Liver (tissue), 9 donors: ENCODE measurements around the gene CDH15. TPM values are rescaled to one million over a fixed set of nuclear protein-coding genes. Genes with fewer than 3 reads are reported as not detected.

Experiments used
- DNase-seq: peaks from one replicate; pipeline ENCODE4 v3.0.0-alpha.2; 2017; ENCODE audit warnings: low spot score
- H3K27ac ChIP-seq, 2 donors: one replicate each; pipeline ENCODE4 v1.7.0; 2013; ENCODE audit warnings: inconsistent platforms in 2 of 2, low read length in 2 of 2, control low read depth in 1 of 2, low read depth in 1 of 2, mild to moderate bottlenecking in 1 of 2
- H3K27me3 ChIP-seq, 4 donors: one replicate each; pipeline versions ENCODE4 v1.6.1 to v1.7.0; 2013; ENCODE audit warnings: low read length in 3 of 4, inconsistent platforms in 1 of 4, mild to moderate bottlenecking in 1 of 4, moderate library complexity in 1 of 4; ENCODE audit not compliant: control insufficient read depth in 4 of 4, insufficient read depth in 4 of 4
- H3K36me3 ChIP-seq, 4 donors: one replicate each; pipeline versions ENCODE4 v1.6.1 to v1.7.0; 2013; ENCODE audit warnings: low read length in 3 of 4, mild to moderate bottlenecking in 3 of 4, low read depth in 1 of 4, moderate library complexity in 1 of 4; ENCODE audit not compliant: control insufficient read depth in 4 of 4, insufficient read depth in 3 of 4
- H3K4me1 ChIP-seq, 4 donors: one replicate each; pipeline versions ENCODE4 v1.6.1 to v1.7.0; 2013; ENCODE audit warnings: low read length in 3 of 4, mild to moderate bottlenecking in 3 of 4, moderate library complexity in 1 of 4; ENCODE audit not compliant: control insufficient read depth in 4 of 4, insufficient read depth in 4 of 4
- H3K4me3 ChIP-seq, 3 donors: one replicate each; pipeline versions ENCODE4 v1.6.1 to v1.7.0; 2013; ENCODE audit warnings: low read length in 3 of 3, control low read depth in 1 of 3, low read depth in 1 of 3, mild to moderate bottlenecking in 1 of 3
- H3K9ac ChIP-seq, 2 donors: one replicate each; pipeline ENCODE4 v1.7.0; 2013; ENCODE audit warnings: low read length in 2 of 2, mild to moderate bottlenecking in 2 of 2, moderate library complexity in 2 of 2, control low read depth in 1 of 2, low read depth in 1 of 2
- H3K9me3 ChIP-seq, 4 donors: one replicate each; pipeline versions ENCODE4 v1.6.1 to v1.7.0; 2013; ENCODE audit warnings: low read length in 3 of 4; ENCODE audit not compliant: control insufficient read depth in 4 of 4
- EGR1 ChIP-seq, 2 donors: IDR thresholded peaks; 2 replicates each; pipeline ENCODE4 v1.6.1; 2016 to 2018; ENCODE audit warnings: antibody characterized with exemption in 2 of 2, low read depth in 2 of 2
- FOXA2 ChIP-seq: IDR thresholded peaks from 2 replicates; pipeline ENCODE4 v1.6.1; 2016; ENCODE audit warnings: antibody characterized with exemption
- HNF4G ChIP-seq: IDR thresholded peaks from 2 replicates; pipeline ENCODE4 v1.6.1; 2016; ENCODE audit warnings: antibody characterized with exemption
- JUND ChIP-seq, 2 donors: IDR thresholded peaks; 2 replicates each; pipeline ENCODE4 v1.6.1; 2016; ENCODE audit warnings: antibody characterized with exemption in 2 of 2
- RXRA ChIP-seq, 2 donors: IDR thresholded peaks; 2 replicates each; pipeline ENCODE4 v1.6.1; 2017 to 2018; ENCODE audit warnings: antibody characterized with exemption in 2 of 2, mild to moderate bottlenecking in 1 of 2
- SP1 ChIP-seq: IDR thresholded peaks from 2 replicates; pipeline ENCODE4 v1.6.1; 2018; ENCODE audit warnings: antibody characterized with exemption, mild to moderate bottlenecking
- YY1 ChIP-seq: IDR thresholded peaks from 2 replicates; pipeline ENCODE4 v1.6.1; 2016; ENCODE audit warnings: antibody characterized with exemption, mild to moderate bottlenecking
- WGBS: extraction: QIAGEN DNeasy Blood & Tissue Kit; methylation state at CpG from one replicate; pipeline ENCODE4 v1.1.7; 2013; 5-methylcytosine and 5-hydroxymethylcytosine counted together
- polyA plus RNA-seq, 2 donors: library from polyadenylated mRNA; stranded (reverse) in 1 of 2; unstranded in 1 of 2; fragments of 200-250 nt in 1 of 2; fragments of >200 nt in 1 of 2; fragmentation: Nextera tagmentation in 1 of 2; extraction: Ambion mirVana in 1 of 2; gene quantifications; one replicate each; pipeline versions ENCODE4 v1.2.1 to v1.2.3, GENCODE V29; 2013 to 2015
- total RNA-seq, 2 donors: library from RNA; depleted of rRNA; stranded (reverse); fragments of >200 nt; gene quantifications; one replicate each; pipeline ENCODE4 v1.2.3, GENCODE V29; 2014
- TF ChIP-seq, protein P1 (sequence below): IDR thresholded peaks from 2 replicates; pipeline ENCODE4 v1.6.1; 2016; ENCODE audit warnings: antibody characterized with exemption
- TF ChIP-seq, protein P2 (sequence below): fragments of 150-350 bp; IDR thresholded peaks from 2 replicates; pipeline ENCODE4 v1.5.1; 2017; ENCODE audit warnings: improper control_type of control experiment, low read depth, low read length; ENCODE audit not compliant: missing input control
- TF ChIP-seq, protein P3 (sequence below): IDR thresholded peaks from 2 replicates; pipeline ENCODE4 v1.6.1; 2016; ENCODE audit warnings: antibody characterized with exemption
- TF ChIP-seq, protein P4 (sequence below): IDR thresholded peaks from 2 replicates; pipeline ENCODE4 v1.6.1; 2016; ENCODE audit warnings: antibody characterized with exemption, mild to moderate bottlenecking
- donor health status: healthy.
- donor health status: healthy.
- donor health status: healthy.
- donor health status: healthy.
- donor health status: healthy.

CDH15 gene
- total and polyA plus RNA-seq, 4 donors = 0.12 TPM; not detected in 3

DNA sequence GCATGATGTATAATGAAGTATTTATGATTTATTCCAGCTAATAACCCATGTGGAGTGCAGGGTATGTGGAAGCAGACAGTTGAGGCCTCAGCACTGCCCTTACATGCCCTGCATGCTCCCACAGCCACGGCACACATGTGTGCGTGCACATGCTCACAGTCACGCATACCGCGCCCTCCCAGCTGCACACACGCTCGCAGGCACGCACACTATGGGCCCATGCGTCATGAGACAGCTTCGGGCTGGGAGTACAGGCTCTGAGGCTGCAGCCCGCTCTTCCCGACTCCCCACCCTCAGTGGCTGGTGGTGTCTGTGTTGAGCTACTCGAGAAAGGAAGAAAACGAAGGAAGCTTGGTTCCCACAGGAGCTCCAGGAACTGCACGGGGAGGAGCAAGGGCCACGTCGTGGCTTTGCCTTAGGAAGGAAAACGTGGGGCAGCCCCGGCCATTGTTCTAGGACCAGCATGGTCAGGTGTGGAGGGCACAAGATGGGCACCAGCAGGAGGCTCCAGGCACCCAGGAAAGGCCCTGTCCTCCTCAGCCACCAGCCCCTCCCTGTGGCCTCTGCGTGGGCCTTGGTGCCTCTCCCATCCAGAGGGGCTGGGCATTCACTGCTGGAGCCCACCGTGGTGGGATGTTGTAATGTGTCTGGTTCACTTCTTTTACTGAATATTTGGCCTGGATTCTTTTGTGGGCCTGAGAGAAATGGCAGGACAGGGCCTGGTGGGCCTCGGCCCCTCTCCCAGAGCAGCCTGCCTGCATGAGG is 27.5 kb upstream of the CDH15 start (continued):
- TF ChIP-seq, protein P1, sequence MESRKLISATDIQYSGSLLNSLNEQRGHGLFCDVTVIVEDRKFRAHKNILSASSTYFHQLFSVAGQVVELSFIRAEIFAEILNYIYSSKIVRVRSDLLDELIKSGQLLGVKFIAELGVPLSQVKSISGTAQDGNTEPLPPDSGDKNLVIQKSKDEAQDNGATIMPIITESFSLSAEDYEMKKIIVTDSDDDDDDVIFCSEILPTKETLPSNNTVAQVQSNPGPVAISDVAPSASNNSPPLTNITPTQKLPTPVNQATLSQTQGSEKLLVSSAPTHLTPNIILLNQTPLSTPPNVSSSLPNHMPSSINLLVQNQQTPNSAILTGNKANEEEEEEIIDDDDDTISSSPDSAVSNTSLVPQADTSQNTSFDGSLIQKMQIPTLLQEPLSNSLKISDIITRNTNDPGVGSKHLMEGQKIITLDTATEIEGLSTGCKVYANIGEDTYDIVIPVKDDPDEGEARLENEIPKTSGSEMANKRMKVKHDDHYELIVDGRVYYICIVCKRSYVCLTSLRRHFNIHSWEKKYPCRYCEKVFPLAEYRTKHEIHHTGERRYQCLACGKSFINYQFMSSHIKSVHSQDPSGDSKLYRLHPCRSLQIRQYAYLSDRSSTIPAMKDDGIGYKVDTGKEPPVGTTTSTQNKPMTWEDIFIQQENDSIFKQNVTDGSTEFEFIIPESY = no peak
- TF ChIP-seq RXRA (IDR thresholded peaks at IDR 0.05) (no peak), FOXA2 (no peak)
- TF ChIP-seq, protein P2, sequence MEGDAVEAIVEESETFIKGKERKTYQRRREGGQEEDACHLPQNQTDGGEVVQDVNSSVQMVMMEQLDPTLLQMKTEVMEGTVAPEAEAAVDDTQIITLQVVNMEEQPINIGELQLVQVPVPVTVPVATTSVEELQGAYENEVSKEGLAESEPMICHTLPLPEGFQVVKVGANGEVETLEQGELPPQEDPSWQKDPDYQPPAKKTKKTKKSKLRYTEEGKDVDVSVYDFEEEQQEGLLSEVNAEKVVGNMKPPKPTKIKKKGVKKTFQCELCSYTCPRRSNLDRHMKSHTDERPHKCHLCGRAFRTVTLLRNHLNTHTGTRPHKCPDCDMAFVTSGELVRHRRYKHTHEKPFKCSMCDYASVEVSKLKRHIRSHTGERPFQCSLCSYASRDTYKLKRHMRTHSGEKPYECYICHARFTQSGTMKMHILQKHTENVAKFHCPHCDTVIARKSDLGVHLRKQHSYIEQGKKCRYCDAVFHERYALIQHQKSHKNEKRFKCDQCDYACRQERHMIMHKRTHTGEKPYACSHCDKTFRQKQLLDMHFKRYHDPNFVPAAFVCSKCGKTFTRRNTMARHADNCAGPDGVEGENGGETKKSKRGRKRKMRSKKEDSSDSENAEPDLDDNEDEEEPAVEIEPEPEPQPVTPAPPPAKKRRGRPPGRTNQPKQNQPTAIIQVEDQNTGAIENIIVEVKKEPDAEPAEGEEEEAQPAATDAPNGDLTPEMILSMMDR = no peak

DNA sequence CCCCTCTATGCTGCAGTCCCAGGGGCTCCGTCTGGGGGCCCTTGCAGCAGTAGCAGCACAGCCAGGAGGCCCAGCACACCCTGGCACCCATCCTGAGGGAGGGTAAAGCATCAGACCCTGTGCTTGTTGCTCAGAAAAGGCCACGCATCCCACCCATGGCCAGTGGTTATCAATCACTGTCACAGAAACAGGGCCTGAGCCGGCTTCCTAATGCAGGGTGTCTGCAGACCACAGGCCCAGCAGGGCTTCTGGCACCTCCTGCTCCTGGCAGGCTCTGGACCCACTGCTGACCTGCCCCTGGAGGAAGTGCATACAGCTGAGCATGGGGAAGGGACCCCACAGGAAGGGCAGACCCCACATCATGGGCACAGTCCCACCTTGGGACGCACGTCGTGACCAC is 26.9 kb upstream of the CDH15 start:
- no peak for DNase-seq
- Histone ChIP-seq H3K36me3 (peaks cover 5 to 40% (median 12%) of the 10 kb centered on the region in 4 donors), H3K27ac (no peak overlapping the region), H3K4me1 (no peaks in the 10 kb centered on the region), H3K4me3 (no peak overlapping the region), H3K27me3 (no peaks in the 10 kb centered on the region), H3K9ac (no peak overlapping the region), H3K9me3 (peaks cover 0 to 11% (median 4%) of the 10 kb centered on the region in 4 donors)
- 87% methylated on average over 6 of the region's 6 CpGs for WGBS
- TF ChIP-seq EGR1 (IDR thresholded peaks at IDR 0.05; ENCODE audit: low read depth in 2 of 2) = no peak
- TF ChIP-seq SP1 = no peak
- no peak for TF ChIP-seq FOXA2
- TF ChIP-seq, protein P3, sequence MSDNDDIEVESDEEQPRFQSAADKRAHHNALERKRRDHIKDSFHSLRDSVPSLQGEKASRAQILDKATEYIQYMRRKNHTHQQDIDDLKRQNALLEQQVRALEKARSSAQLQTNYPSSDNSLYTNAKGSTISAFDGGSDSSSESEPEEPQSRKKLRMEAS = no peak
- TF ChIP-seq YY1 = no peak
- TF ChIP-seq, protein P4, sequence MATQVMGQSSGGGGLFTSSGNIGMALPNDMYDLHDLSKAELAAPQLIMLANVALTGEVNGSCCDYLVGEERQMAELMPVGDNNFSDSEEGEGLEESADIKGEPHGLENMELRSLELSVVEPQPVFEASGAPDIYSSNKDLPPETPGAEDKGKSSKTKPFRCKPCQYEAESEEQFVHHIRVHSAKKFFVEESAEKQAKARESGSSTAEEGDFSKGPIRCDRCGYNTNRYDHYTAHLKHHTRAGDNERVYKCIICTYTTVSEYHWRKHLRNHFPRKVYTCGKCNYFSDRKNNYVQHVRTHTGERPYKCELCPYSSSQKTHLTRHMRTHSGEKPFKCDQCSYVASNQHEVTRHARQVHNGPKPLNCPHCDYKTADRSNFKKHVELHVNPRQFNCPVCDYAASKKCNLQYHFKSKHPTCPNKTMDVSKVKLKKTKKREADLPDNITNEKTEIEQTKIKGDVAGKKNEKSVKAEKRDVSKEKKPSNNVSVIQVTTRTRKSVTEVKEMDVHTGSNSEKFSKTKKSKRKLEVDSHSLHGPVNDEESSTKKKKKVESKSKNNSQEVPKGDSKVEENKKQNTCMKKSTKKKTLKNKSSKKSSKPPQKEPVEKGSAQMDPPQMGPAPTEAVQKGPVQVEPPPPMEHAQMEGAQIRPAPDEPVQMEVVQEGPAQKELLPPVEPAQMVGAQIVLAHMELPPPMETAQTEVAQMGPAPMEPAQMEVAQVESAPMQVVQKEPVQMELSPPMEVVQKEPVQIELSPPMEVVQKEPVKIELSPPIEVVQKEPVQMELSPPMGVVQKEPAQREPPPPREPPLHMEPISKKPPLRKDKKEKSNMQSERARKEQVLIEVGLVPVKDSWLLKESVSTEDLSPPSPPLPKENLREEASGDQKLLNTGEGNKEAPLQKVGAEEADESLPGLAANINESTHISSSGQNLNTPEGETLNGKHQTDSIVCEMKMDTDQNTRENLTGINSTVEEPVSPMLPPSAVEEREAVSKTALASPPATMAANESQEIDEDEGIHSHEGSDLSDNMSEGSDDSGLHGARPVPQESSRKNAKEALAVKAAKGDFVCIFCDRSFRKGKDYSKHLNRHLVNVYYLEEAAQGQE = no peak
- TF ChIP-seq HNF4G = no peak
- TF ChIP-seq JUND (IDR thresholded peaks at IDR 0.05) = no peak
